Medulla oblongata (tissue), 1 donor: ENCODE results near the gene KCNK4.

ENCODE experiments used
- DNase-seq: peaks from one replicate; pipeline ENCODE4 v3.0.0-alpha.2; 2015; ENCODE audit errors: extremely low spot score

Gene KCNK4

DNA sequence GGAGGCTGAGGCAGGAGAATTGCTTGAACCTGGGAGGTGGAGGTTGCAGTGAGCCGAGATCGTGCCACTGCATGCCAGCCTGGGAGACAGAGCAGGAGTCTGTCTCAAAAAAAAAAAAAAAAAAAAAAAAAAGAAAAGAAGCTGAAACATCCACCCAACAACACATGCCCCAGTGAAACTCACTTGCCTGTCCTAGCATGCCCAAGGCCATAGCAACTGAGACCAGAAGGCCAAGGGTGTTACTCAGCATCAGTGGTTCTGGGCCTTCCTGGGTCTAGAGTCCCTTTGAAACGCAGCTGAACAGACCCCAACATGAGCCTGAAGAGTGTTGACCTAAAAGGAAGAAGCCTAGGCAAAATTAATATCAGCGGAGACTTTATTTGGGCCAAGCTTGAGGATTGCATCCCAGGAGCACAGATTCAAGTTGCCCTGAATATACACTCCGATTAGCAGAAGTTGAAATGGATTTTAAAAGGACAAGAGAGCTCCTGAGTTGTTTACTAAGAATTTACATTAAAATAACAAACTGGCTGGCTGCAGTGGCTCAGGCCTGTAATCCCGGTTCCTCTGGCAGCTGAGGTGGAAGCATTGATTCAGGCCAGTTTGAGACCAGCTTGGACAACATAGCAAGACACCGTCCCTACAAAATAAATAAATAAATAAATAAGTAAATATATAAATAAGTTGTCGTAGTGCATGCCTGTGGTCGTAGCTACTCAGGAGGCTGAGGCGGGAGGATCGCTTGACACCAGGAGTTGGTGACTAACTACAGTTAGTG lies 33.8 kb downstream of the KCNK4 start:
- no peak for DNase-seq

DNA sequence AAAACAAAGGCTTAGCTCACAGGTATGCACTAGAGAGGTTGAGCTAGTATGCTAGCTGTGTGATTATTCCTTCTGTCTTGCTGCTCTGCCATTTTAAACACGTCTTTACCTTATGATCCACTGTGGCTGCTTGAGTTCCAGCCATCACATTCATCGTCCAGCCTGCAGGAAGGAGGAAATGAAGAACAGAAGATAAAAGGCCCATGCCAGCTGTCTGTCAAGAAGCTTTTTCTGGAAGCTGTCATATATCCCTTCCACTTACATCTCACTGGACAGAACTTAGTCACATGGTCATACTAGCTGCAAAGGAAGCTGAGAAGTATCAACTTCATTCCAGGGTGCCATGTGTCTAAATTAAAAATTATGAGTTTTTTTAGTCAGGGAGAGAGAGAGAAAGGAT lies 36.3 kb downstream of the KCNK4 start:
- DNase-seq, result no peak

DNA sequence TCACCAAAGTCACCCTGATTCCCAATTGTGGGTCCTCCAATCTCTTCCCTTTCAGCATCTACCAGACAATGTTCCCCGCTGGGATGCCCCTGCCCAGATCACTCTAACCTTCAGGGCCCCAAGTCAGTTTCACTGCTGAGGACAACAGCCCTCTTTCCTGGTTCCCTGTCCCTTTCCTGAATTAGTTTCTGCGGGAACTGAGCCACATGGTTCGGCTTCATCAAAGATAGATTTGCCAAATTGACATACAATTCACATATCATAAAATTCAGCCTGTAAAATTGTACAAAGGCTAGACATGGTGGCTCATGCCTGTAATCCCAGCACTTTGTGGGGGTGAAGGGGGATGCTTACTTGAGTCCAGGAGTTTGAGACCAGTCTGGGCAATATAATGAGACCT lies 36.9 kb downstream of the KCNK4 start:
- no peak for DNase-seq

DNA sequence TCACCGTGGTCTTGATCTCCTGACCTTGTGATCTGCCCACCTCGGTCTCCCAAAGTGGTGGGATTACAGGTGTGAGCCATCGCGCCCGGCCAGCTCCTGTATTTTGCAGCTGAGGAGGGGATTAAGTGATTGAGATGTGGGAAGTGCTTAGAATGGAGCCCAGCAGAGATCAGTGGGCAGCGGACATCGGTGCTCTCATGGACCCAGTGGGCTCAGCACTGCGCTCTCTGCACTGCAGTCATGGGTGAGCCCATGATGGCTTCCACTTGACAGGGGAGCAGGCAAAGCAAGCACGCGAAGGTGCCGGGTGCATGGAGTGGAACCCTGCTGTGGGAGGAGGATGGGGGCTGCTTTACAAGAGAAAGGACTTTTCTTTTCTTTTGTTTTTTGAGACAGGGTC lies 39.8 kb downstream of the KCNK4 start:
- no peak for DNase-seq

DNA sequence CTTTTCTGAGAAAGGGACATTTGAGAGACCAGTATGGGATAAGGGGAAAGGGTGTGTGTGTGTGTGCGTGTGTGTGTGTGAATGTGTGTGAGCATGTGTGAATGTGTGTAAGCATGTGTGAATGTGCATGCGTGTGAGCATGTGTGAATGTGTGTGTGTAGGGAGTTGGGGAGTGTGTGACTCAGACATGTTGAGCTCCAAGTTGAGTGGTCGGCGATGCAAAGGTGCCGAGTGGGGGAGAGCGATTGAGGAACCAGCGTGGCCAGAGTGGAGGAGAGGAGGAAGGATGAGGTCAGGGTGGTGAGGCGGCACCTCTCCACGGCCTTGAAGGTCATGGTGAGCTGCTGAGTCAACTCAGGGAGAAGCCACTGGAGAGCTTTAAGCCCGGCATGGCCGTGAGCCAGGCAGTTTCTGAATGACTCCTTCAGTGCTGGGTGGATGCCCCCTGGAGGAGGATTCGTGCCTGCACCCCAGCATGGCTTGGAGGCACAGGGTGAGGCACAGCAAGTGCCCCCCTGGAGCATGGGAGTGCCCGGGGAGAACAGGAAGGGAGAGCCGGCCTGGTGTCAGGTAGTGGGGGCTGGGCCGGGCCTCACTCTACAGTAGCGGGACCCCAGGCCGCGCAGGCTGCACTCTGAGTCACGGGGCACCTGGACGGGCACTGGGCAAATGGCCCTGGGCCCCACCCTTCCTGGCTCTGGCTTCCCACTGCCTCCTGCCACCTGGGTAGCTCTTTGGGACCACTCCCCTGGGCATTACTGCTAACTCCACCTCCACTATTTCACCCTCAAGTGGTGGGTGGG lies 40.7 kb downstream of the KCNK4 start:
- peak; percentile 56 for DNase-seq

DNA sequence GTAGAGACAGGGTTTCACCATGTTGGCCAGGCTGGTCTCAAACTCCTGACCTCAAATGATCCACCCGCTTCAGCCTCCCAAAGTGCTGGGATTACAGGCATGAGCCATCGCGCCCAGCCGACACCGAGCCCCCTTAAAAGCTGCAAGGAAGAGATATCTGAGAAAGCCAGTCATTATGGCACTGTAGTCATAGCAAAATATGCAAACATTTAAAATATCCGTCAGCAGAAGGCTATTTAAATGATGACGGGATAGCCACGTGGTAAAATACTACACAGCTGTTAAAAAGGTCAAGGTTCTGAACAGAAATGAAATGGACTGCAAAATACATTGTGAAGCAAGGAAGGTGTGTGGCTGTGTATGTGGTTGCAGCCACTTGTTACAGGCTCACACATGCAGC lies 42.5 kb downstream of the KCNK4 start:
- DNase-seq, result no peak

DNA sequence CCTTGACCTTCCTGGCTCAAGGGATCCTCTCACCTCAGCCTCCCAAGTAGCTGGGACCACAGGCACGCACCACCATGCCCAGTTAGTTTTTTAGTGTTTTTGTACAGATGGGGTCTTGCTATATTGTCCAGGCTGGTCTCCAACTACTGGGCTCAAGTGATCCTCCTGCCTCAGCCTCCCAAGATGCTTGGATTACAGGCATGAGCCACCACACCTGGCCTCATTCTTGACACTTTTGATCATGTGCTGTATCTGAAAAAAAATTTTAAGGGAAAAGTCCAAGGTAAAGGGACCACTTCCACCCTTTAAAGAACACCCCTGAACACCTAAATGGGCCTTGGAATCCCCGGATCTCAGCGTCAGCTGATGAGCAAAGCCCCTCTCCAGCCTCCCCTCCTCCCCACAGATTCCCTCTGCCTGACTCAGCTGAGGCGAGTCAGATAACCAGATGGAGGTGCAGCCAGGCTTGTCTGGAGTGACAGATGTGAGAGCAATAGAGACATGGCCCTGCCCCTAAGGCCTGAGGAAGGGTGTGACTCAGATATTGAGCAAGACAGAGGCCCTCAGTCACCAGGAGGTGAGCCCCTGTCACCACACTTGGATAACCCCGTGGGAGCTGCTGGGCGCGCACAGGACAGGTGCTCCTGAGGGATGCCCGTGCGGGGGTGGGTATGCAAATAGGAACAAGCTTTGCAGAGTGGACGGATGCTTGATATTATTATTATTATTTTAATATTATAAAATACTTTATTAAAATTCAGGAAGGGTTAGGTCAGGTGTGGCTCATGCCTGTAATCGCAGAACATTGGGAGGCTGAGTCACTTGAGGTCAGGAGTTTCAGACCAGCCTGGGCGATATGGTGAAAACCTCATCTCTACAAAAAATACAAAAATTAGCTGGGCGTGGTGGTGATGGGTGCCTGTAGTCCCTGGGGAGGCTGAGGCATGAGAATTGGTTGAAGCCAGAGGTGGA lies 43.9 kb downstream of the KCNK4 start:
- DNase-seq, result no peak

DNA sequence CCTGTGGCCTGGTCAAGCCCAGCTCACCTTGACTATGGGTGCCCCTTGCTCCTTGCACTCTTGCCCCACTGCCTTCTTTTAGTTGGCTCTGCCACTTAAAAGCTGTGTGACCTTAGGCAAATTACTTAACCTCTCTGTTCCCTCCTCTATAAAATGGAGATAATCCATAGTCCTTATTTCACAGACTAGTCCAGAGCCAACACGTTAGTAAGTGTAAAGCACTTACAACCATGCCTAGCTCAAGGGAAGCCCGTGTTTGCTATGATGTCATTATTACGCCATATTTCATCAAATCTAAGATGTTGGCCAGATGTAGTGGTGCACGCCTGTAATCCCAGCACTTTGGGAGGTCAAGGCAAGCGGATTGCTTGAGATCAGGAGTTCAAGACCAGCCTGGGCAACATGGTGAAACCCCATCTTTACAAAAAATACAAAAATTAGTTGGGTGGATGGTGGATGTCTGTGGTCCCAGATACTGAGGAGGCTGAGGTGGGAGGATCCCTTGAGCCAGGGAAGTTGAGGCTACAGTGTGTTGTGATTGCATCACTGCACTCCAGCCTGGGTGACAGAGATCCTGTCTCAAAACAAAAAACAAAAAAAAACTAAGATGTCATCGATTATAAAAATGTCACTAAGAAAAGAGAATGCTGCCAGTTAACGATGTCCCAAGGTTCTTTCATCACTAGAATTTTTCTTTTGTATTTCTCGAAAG lies 46.6 kb downstream of the KCNK4 start:
- DNase-seq, result no peak

DNA sequence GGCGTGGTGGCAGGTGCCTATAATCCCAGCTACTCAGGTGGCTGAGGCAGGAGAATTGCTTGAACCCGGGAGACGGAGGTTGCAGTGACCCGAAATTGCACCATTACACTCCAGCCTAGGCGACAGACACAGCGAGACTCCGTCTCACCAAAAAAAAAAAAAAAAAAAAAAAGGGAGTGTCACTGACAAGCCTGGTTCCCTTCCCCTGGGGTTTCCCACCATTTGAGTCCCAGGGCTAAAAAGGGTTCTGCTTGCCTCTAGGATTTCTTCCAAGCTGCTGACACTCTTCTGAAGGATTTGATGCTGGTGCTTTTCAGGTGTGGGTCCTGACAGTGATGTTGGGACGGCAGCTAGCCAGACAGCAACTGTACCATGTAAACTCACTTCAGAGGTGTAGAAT lies 47.6 kb downstream of the KCNK4 start:
- no peak for DNase-seq

DNA sequence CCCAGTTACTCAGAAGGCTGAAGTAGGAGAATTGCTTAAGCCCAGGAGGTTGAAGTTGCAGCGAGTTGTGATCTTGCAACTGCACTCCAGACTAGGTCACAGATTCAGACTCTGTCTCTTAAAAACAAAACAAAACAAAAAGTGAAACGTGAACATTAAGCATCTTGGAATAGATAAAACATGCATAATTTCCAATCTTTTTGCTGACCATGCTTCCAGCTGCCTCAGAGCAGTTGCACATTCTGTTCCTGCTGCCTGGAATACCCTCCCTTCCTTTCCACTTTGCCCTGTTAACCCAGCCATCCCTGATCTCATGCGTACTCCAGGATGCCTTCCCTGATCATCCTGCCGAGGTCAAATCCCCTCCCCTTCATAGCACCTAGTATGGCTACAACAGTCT lies 48.2 kb downstream of the KCNK4 start:
- no peak for DNase-seq

DNA sequence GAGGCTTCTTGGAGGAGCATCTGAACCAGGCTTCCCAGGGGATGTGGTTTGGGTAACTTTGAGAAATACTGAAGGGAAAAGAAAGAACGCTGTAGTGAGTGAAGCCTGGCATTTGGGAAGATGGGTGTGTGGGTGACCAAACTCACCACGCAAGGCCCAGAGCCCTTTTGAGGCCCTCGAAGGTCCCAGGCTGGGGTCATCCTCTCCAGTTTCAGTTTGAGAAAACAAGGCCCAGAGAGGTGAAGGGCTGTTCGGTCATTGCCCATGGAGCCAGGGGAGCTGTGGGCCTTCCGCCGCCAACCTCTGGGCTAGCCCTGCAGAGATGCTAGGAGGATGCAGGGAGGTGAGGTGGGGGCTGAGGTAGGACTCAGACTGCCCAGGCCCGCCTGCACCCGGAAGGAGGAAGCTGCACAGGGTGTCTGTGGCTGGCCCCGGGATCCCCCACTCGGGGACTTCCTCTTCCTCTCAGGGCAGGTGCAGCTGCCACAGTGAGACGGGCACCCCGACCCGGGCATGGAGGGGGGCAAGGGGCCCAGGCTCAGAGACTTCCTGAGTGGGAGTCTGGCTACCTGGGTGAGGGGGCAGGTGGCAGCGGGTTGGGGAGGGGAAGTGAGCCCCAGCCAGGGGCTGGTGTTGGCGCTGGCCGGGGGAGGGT lies 48.8 kb downstream of the KCNK4 start, which contains the start of gene CCDC88B:
Gene CCDC88B, plus strand, starts transcription at position 451 of the 655 bp plus-strand sequence. Its CDS starts 63 bp downstream, at position 514.
- peak; percentile 60 for DNase-seq

DNA sequence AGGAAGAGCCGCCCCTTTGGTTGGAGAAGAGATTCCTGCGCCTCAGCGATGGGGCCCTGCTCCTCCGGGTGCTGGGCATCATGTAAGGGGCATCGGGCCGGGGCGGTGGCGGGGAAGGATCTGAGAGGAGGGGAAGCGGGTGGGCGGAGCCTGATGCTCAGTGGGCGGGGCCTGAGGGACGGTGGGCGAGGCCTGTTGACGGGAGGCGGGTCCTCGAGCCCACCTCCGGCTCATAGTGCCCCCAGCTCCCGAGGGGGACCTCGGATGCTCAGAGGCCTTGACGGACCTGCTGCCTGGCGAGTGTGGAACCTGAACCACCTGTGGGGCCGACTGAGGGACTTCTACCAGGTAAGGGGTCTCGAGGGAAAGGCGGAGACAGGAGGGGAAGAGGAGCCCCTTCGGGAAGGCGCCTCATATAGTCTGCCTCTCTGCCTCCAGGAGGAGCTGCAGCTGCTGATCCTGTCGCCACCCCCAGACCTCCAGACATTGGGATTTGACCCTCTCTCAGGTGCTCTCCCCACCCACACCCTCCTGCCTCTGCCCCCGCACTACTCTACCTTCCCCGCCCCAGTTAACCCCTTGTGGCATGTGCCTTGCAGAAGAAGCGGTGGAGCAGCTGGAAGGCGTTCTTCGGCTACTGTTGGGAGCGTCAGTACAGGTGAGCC lies 49.7 kb downstream of the KCNK4 start:
- no peak for DNase-seq

DNA sequence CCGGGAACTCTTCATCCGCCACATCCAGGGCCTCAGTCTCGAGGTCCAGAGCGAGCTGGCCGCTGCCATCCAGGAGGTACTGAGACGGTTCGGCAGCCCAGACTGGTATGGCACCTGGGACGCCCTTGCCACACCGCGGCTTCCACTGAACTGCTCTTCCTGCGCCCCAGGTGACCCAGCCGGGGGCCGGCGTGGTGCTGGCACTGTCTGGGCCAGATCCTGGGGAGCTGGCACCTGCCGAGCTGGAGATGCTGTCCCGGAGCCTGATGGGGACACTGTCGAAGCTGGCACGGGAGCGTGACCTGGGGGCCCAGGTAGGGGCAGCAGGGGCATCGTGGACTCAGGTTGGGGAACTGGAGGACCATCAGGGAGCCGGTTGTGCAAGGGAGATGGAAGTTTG lies 50.3 kb downstream of the KCNK4 start:
- no peak for DNase-seq

DNA sequence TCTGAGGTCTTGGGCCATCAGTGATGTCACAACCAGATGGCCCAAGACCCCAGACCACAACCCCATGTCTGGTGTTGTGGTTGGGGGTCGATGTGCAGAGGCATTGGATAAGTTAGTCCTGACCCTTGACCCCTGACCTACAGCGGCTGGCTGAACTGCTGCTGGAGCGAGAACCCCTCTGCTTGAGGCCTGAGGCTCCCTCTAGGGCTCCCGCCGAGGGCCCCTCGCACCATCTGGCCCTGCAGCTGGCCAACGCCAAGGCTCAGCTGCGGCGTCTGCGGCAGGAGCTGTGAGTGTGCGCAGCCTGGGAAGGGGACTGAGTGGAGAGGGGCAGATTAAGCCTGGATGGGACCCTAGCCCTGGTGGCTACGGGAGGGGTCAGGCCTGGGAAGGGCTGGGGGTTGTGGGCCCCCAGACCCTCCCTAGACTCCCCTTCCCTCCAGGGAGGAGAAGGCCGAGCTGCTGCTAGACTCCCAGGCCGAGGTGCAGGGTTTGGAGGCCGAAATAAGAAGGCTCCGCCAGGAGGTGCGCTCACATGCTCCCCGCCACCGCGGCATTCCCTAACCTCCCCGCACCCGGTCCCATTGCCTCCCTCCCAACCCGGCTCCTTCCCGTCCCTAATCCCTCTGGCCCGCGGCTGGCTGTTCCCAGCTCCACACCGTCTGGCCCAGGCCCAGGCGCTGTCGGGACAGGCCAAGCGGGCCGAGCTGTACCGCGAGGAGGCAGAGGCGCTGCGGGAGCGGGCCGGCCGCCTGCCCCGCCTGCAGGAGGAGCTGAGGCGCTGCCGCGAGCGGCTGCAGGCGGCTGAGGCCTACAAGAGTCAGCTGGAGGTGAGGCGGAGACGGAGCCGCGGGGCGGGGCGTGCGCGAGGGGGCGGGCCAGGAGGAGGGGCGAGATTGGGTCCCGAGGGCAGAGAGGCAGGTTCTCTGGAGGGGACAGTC lies 51.0 kb downstream of the KCNK4 start:
- DNase-seq, result peak; percentile 76

DNA sequence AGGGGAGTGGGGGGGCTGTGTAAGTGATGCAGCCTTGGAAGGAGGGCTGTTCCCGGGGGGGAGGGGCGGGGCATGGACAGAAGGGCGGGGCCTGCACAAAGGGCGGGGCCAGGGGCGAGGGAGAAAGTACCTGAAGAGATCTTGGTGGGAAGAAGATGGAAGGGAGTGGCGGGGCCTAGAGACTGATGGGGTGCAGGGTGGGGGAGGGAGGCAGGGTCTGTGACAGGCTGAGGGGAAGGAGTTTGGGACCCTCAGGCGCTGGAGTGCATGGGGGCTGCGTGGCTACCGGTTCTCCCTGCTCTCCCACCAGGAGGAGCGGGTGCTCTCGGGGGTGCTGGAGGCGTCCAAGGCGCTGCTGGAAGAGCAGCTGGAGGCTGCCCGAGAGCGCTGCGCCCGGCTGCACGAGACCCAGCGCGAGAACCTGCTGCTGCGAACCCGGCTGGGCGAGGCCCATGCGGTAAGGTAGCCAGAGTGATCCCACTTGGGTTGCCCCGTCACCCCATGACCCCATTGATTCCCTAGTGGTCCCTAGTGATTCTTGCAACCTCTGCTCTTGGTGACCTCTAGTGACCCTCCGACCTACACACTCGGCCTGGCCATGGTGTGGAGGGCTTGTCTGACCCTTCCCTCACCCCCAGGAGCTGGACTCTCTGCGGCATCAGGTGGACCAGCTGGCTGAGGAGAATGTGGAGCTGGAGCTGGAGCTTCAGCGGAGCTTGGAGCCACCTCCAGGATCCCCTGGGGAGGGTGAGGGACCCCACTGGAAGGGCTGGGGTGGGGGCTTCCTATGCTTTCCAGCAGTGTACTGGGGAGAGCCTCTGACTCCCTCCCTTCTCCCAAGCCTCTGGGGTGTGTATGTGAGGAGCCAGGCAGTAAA lies 52.0 kb downstream of the KCNK4 start:
- DNase-seq, result no peak

DNA sequence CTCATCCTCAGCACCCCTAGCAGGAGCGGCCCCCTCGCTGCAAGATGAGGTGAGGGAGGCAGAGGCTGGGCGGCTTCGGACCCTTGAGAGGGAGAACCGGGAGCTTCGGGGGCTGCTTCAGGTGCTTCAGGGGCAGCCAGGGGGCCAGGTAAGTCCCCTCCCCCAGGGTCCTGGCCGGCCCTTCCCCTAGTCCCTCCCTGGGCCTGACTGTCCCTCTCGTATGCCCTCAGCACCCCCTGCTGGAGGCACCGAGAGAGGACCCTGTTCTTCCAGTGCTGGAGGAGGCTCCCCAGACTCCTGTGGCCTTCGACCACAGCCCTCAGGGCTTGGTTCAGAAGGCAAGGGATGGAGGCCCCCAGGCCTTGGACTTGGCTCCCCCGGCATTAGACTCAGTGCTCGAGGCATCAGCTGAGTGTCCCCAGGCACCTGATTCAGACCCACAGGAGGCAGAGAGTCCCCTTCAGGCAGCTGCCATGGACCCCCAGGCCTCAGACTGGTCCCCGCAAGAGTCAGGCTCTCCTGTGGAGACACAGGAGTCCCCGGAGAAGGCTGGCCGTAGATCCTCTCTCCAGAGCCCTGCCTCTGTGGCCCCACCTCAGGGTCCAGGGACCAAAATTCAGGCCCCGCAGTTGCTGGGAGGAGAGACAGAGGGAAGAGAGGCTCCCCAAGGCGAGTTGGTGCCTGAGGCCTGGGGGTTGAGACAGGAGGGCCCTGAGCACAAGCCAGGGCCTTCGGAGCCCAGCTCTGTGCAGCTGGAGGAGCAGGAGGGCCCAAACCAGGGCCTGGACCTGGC lies 52.9 kb downstream of the KCNK4 start:
- no peak for DNase-seq

DNA sequence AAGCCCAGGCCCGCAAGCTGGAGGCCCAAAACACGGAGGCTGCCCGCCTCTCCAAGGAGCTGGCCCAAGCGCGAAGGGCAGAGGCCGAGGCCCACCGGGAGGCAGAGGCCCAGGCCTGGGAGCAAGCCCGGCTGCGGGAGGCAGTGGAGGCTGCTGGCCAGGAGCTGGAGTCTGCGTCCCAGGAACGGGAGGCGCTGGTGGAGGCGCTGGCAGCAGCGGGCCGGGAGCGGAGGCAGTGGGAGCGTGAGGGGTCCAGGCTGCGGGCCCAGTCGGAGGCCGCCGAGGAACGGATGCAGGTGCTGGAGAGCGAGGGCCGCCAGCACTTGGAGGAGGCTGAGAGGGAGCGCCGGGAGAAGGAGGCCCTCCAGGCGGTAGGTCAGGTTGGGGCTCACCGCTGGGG lies 53.7 kb downstream of the KCNK4 start:
- DNase-seq, result no peak
